Renal cortical epithelial cell (primary cell): Measurements from ENCODE around the gene CD101. TPM values are rescaled to one million over a fixed set of nuclear protein-coding genes. Genes with fewer than 3 reads are reported as not detected.
A peak's percentile ranks its signal among the peaks of the same experiment; 100 is the strongest.

Experiments used
- DNase-seq: peaks from one replicate; pipeline ENCODE4 v3.0.0-alpha.2; 2011; ENCODE audit warnings: low read depth
- total RNA-seq: library from RNA; depleted of rRNA; stranded (reverse); fragments of >200 nt; gene quantifications from 2 replicates; pipeline ENCODE4 v1.2.3, GENCODE V29; 2014

Gene CD101
- total RNA-seq, 1 donor from 2014 or later, result 0.45 TPM

GRCh38 chr1:117013309-117013858 lies 11.8 kb downstream of the CD101 start:
- peak; percentile 23 for DNase-seq

GRCh38 chr1:117014209-117014608 lies 12.6 kb downstream of the CD101 start:
- peak; percentile 40 for DNase-seq

GRCh38 chr1:117015724-117016123 lies 14.2 kb downstream of the CD101 start:
- no peak for DNase-seq

- no peak for DNase-seq
Observed at GRCh38 chr1:117017062-117017461, 15.5 kb downstream of the CD101 start.

- no peak for DNase-seq
Observed at GRCh38 chr1:117017648-117018047, 16.1 kb downstream of the CD101 start.

- no peak for DNase-seq
Observed at GRCh38 chr1:117020526-117021156, 19.1 kb downstream of the CD101 start.

GRCh38 chr1:117022114-117022513 lies 20.6 kb downstream of the CD101 start:
- DNase-seq, result no peak

GRCh38 chr1:117025568-117025967 lies 24.0 kb downstream of the CD101 start:
- no peak for DNase-seq

GRCh38 chr1:117026361-117026760 lies 24.8 kb downstream of the CD101 start:
- peak; percentile 25 for DNase-seq

GRCh38 chr1:117029685-117030084 lies 28.1 kb downstream of the CD101 start:
- no peak for DNase-seq

GRCh38 chr1:117030271-117030877 lies 28.8 kb downstream of the CD101 start:
- DNase-seq, result no peak

- DNase-seq, result no peak
Observed at GRCh38 chr1:117032266-117032665, 30.7 kb downstream of the CD101 start.

GRCh38 chr1:117032681-117033539 lies 31.4 kb downstream of the CD101 start:
- no peak for DNase-seq

GRCh38 chr1:117033772-117034171 lies 32.2 kb downstream of the CD101 start:
- no peak for DNase-seq

- no peak for DNase-seq
Observed at GRCh38 chr1:117034791-117035290, 33.3 kb downstream of the CD101 start.

GRCh38 chr1:117036018-117036461 lies 34.5 kb downstream of the CD101 start:
- DNase-seq, result peak; percentile 81

GRCh38 chr1:117037802-117038201 lies 36.2 kb downstream of the CD101 start:
- no peak for DNase-seq

- DNase-seq, result no peak
Observed at GRCh38 chr1:117038236-117038635, 36.7 kb downstream of the CD101 start.

- no peak for DNase-seq
Observed at GRCh38 chr1:117044217-117044616, 42.7 kb downstream of the CD101 start.

- DNase-seq, result no peak
Observed at GRCh38 chr1:117045644-117046043, 44.1 kb downstream of the CD101 start.

GRCh38 chr1:117046781-117047180 lies 45.2 kb downstream of the CD101 start:
- DNase-seq, result no peak

- DNase-seq, result no peak
Observed at GRCh38 chr1:117047271-117047670, 45.7 kb downstream of the CD101 start.
